ENCODE results near the gene YIPF1.
A peak's percentile ranks its signal among the peaks of the same experiment; 100 is the strongest.
"Not testable (repeated sequence)": the region's sequence is repeated elsewhere in the genome, so short reads cannot be mapped to it uniquely, and the experiment has no call there.

The YIPF1 gene

DNA sequence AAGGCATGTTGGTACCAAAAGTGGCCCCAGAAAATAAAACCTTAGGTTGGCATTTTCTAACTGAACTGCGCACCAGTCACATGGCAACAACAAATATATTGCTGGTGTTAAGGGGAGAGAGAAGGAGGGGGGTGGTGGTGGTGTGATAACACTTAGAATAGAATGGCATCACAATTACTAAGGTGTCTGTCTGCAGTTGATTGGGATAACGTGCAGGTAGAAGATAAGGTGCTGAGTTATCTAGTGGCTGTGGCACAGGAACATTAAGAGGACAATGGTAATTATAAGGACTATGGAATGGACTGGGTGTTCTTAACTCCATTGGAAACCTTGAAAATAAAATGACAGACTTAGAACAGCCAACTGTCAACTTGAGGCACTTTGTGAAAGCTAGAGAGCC is 1.4 kb upstream of the YIPF1 start:
- in situ Hi-C loops (cut with HindIII; ENCODE audit: low pct_unique_long_range_greater_than_20kb, low sequenced_read_pairs): no loop called here
- DNase-seq (ENCODE audit: low read depth in 1 of 2, low spot score in 1 of 2): no peak
- no peak for TF ChIP-seq JUND (IDR thresholded peaks at IDR 0.05; ENCODE audit: low read depth)

DNA sequence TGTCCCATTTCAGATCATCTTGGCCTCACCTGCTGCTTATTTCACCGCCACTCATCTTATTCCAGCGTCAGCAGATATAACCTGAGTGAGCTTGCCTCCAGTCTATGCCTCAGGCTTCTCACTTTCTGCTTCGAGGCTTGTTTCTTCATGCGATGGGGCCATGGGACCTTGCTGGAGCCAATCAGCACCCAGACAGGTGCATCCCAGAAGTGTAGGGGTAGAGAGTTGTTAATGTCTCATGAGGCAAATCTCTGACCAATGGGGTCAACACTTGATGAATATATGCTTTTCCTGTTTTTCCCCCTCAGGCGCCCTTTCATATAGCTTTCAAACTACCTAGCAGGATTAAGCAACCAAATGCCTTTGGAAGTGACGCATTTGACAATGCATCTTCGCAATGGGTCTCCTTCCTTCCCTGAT is 935 bp upstream of the YIPF1 start:
- in situ Hi-C loops (cut with HindIII; ENCODE audit: low pct_unique_long_range_greater_than_20kb, low sequenced_read_pairs): no loop called here
- no peak for DNase-seq (ENCODE audit: low read depth in 1 of 2, low spot score in 1 of 2)

DNA sequence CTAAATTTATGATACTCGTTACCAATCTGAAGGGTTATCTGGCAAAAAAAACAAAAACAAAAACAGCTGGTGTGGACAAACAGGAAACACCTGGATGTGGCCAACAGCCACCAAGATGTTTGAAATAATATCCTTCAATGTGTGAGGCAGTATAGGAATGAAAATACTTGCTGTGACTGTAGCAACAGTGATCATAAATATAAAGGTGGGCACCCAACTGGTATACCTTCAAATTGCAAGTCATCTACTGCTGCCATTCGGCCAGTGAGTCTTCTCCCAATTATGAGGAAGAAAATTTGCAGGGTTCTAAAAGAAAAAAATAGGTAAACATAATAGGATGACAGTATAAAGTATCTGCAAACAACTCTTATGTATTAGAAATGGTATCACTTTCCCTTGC is 916 bp downstream of the YIPF1 start:
- in situ Hi-C loops (cut with HindIII; ENCODE audit: low pct_unique_long_range_greater_than_20kb, low sequenced_read_pairs): no loop called here
- no peak for TF ChIP-seq JUND (IDR thresholded peaks at IDR 0.05; ENCODE audit: low read depth)
- no peak for DNase-seq (ENCODE audit: low read depth in 1 of 2, low spot score in 1 of 2)

More for the DNA sequence above, 935 bp upstream of the YIPF1 start:
- no peak for TF ChIP-seq JUND (IDR thresholded peaks at IDR 0.05; ENCODE audit: low read depth)

DNA sequence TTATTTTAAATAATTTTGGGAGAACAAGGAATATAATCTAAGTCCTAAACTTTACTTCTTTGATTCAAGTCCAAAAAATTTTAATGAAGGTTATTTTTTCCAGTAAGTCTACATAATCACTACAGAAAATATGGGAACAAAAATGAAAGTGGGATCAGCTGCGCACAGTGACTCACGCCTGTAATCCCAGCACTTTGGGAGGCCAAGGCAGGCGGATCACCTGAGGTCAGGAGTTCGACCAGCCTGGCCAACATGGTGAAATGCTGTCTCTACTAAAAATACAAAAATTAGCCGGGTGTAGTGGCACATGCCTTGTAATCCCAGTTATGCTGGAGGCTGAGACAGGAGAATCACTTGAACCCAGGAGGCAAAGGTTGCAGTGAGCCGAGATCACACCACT is 6.0 kb downstream of the YIPF1 start:
- in situ Hi-C loops (cut with HindIII; ENCODE audit: low pct_unique_long_range_greater_than_20kb, low sequenced_read_pairs); DNase-seq (ENCODE audit: low read depth in 1 of 2, low spot score in 1 of 2): not testable (repeated sequence)

DNA sequence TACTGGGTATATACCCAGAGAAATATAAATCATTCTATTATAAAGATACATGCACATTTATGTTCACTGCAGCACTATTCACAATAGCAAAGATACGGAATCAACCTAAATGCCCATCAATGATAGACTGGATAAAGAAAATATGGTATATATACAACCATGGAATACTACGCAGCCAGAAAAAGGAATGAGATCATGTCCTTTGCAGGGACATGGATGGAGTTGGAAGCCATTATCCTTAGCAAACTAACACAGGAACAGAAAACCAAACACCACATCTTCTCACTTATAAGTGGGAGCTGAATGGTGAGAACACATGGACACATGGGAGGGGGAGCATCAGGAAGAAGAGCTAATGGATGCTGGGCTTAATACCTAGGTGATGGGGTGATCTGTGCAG is 7.7 kb downstream of the YIPF1 start:
- in situ Hi-C loops (cut with HindIII; ENCODE audit: low pct_unique_long_range_greater_than_20kb, low sequenced_read_pairs); DNase-seq (ENCODE audit: low read depth in 1 of 2, low spot score in 1 of 2): not testable (repeated sequence)

DNA sequence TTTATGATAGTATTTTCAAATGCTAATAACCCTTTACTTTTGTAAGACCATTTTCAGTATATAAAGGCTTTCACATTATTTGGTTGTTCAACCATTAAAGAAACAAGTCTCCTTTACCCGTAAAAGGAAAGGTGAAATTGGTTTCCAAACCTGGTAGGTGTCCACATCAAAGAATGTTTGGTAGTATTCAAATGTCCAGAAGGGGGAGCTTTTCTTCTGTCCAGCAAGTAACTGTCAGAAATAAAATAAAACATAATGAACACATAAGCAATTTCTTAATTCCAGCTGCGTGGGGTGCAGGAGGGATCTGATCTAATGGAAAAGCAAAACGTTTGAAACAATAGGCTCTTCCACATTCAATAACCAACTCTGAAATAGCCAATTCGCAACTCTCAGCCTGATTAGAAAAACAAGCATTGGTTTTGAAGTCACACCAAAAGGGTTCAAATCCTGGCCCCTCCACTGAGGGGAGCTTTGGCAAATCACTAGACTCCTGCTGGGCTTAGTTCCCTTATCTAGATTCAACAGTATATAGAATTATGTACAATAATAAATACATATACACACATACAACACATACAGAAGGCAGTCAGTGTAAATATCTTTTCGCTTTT is 11.0 kb downstream of the YIPF1 start:
- no peak for TF ChIP-seq JUND (IDR thresholded peaks at IDR 0.05; ENCODE audit: low read depth)
- peak; percentile 20 to 65 for DNase-seq (ENCODE audit: low read depth in 1 of 2, low spot score in 1 of 2)
- in situ Hi-C loops (cut with HindIII; ENCODE audit: low pct_unique_long_range_greater_than_20kb, low sequenced_read_pairs): no loop called here

DNA sequence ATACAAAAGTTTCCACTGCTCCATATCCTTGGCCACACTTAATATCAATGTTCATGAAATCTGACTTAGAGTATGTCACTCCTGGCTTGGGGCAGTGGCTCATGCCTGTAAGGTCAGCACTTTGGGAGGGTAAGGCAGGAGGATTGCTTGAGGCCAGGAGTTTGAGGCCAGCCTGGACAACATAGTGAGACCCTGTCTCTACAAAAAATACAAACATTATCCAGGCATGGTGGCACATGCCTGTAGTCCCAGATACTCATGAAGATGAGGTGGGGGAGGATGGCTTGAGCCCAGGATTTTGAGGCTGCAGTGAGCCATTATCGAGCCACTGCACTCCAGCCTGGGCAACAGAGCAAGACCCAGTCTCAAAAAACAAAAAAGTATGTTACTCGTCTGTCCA is 14.4 kb downstream of the YIPF1 start:
- DNase-seq (ENCODE audit: low read depth in 1 of 2, low spot score in 1 of 2); in situ Hi-C loops (cut with HindIII; ENCODE audit: low pct_unique_long_range_greater_than_20kb, low sequenced_read_pairs): not testable (repeated sequence)

DNA sequence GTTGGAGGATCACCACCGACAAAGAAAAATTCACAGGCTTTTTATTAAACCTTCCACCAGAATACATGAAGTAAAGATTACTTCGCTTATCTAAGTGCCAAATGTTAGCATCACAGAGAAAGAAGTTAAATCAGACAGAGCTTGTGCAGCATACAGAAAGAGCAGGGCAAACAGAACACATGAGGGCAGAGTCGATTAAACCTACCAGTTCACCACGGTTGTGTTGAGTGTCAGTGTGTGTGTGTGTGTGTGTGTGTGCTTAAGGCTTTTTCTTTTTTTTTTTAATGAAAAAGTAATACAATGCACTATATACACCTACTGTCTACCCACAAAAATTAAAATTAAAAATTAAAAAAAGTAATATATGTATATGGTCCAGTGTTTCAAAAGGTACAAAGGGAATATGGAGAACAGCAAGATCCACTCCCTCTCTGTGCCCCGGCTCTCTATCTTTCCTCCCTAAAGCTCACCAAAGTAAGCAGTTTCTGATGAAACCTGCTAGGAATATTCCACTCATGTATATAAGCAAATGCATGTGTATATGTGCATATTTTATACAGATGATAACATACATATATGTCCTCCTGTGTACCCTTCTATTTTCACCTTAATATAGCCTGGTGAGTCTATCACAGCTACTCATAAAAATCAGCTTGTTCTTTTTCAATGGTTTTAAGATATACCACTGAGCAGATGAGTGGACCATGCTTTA is 17.7 kb downstream of the YIPF1 start:
- in situ Hi-C loops (cut with HindIII; ENCODE audit: low pct_unique_long_range_greater_than_20kb, low sequenced_read_pairs): no loop called here
- DNase-seq (ENCODE audit: low read depth in 1 of 2, low spot score in 1 of 2): no peak
- no peak for TF ChIP-seq JUND (IDR thresholded peaks at IDR 0.05; ENCODE audit: low read depth)

DNA sequence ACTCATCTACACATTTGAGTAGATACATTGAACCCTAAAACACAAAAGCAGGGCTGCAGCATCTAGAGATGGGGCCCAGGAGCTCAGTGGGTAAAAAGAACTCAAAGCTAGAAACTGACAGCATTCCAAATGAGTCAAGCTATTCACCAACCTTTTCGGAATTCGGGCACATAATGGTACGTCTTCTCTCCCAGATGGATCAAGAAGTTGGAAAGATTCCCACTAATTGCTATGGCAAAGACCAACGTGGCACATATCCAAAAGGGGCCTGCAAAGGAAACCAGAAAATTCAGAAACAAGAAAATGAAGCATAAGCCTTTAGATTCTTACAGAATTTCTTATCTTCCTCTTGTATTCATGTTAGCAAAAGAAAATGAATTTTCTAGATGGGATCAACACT is 18.4 kb downstream of the YIPF1 start:
- in situ Hi-C loops (cut with HindIII; ENCODE audit: low pct_unique_long_range_greater_than_20kb, low sequenced_read_pairs): no loop called here

DNA sequence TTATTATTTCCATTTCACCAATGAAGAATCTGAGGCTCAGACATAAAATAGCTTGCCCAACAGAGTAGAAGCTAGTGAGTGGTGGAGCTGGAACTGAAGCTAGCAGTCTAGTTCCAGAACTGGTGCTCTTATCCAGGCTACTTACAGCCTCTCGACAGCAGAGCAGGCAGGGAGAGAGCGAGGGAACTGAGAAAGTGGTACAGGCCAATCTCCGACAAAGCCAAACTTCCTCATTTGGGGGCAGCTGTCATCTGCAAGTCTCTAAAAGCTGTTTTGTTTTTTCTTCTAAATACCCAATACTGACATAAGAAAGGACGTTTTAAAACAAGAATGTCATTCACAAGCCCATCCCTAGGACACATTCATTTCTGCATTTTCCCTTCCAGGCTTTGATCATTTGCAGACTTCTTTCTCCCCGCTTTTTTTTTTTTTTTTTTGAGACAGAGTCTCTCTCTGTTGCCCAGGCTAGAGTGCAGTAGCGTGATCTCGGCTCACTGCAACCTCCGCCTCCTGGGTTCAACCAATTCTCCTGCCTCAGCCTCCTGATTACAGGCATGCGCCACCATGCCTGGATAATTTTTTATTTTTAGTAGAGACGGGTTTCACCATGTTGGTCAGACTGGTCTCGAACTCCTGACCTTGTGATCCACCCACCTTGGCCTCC is 20.0 kb downstream of the YIPF1 start:
- no peak for DNase-seq (ENCODE audit: low read depth in 1 of 2, low spot score in 1 of 2)
- TF ChIP-seq JUND (IDR thresholded peaks at IDR 0.05; ENCODE audit: low read depth): no peak
- in situ Hi-C loops (cut with HindIII; ENCODE audit: low pct_unique_long_range_greater_than_20kb, low sequenced_read_pairs): no loop called here

More for the DNA sequence above, 18.4 kb downstream of the YIPF1 start:
- TF ChIP-seq JUND (IDR thresholded peaks at IDR 0.05; ENCODE audit: low read depth): no peak
- DNase-seq (ENCODE audit: low read depth in 1 of 2, low spot score in 1 of 2): no peak

DNA sequence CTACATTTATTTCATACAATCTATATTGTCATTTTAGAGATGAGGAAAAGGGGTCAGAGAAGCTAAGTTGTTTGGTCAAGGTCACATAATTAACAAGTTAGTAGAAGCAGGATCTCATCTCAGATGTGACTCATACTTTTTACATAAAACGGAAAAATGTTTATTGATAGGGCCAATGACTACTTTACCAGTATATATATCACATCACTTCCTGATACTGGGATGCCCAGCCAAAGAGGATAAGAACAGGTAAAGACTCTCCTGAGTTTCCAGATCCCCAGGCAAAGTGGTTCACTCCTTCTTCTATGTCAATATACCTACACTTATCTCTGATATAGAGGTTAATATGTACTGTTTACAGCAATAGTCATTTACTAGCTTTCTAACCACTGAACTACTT is 21.0 kb downstream of the YIPF1 start:
- in situ Hi-C loops (cut with HindIII; ENCODE audit: low pct_unique_long_range_greater_than_20kb, low sequenced_read_pairs): no loop called here
- no peak for TF ChIP-seq JUND (IDR thresholded peaks at IDR 0.05; ENCODE audit: low read depth)
- no peak for DNase-seq (ENCODE audit: low read depth in 1 of 2, low spot score in 1 of 2)

DNA sequence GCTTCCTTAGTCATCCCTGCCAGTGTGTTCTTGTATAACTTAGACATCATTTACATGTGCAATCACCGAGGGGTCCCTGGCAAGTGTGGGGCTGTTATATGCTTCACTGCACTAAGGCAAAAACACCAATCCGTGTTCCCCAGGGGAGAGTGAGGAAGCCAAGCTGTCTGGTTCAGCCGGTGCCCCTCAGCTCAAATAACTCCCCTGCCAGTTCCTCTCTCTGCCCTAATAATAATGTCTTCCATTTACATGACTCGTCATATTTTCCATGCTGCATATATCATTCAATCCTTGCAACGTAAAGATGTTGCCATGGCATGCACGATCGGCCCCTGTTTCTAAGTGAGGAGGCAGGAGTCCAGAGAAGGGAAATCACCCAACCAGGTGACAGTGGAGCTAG is 27.1 kb downstream of the YIPF1 start:
- TF ChIP-seq JUND (IDR thresholded peaks at IDR 0.05; ENCODE audit: low read depth): no peak
- no peak for DNase-seq (ENCODE audit: low read depth in 1 of 2, low spot score in 1 of 2)
- in situ Hi-C loops (cut with HindIII; ENCODE audit: low pct_unique_long_range_greater_than_20kb, low sequenced_read_pairs): no loop called here

DNA sequence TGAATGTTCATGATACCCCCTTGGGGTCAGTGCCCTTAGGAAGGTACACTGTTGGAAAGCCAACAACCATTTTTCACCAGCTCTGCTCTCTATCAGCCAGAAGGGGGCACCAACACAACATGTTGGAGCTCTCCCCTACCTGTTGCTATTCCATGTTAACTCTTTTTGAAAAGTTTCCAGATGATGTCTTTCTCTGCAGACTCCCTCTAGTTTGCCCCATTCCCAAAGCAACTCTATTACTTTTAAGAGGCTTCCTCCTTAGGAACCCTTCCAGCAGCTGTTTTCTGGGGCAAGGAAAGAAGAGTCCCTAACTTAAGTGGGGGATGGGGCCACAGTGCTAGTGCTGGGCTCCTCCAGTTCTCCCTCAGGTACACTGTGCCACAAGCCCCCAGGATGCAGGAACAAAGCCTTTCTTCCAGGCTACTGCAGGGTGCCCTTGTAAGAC is 28.6 kb downstream of the YIPF1 start:
- peak; percentile 18 to 69 for DNase-seq (ENCODE audit: low read depth in 1 of 2, low spot score in 1 of 2)
- in situ Hi-C loops (cut with HindIII; ENCODE audit: low pct_unique_long_range_greater_than_20kb, low sequenced_read_pairs): no loop called here
- no peak for TF ChIP-seq JUND (IDR thresholded peaks at IDR 0.05; ENCODE audit: low read depth)
